Measurements from ENCODE around the gene LIMK1. TPM values are rescaled to one million over a fixed set of nuclear protein-coding genes. Genes with fewer than 3 reads are reported as not detected.

LIMK1 gene
- total RNA-seq, 1 donor from 2014 or later: 3.7 TPM

Other genes with a start within 250 kb of the LIMK1 start
- gene METTL27, start 241.3 kb upstream of the LIMK1 start, total RNA-seq: 0.96 TPM
- gene TMEM270, start 222.6 kb upstream of the LIMK1 start, total RNA-seq: not detected
- 8.1 TPM for gene ELN, start 55.6 kb upstream of the LIMK1 start, total RNA-seq
- 125 TPM for gene EIF4H, start 90.6 kb downstream of the LIMK1 start, total RNA-seq
- 7.8 TPM for gene LAT2, start 126.2 kb downstream of the LIMK1 start, total RNA-seq
- gene RFC2, start 170.6 kb downstream of the LIMK1 start, total RNA-seq: 11.3 TPM
- gene CLIP2, start 205.6 kb downstream of the LIMK1 start, total RNA-seq: 5.4 TPM

All from left lobe of liver (tissue), 1 donor.